Fibroblast of skin of left biceps (primary cell): ENCODE results near the gene PSKH1.
"Not testable (repeated sequence)": the region's sequence is repeated elsewhere in the genome, so short reads cannot be mapped to it uniquely, and the experiment has no call there.

Experiments
- DNase-seq, 2 experiments: peaks; one replicate each; pipeline ENCODE4 v3.0.0-alpha.2; 2013; ENCODE audit warnings: low read depth in 2 of 2

The PSKH1 gene

GRCh38 chr16:67924140-67924906, 31.3 kb downstream of the PSKH1 start:
- no peak for DNase-seq

GRCh38 chr16:67926181-67926750, 33.2 kb downstream of the PSKH1 start:
- no peak for DNase-seq

GRCh38 chr16:67927131-67927941, 34.3 kb downstream of the PSKH1 start:
- DNase-seq: no peak

GRCh38 chr16:67928147-67928546, 35.1 kb downstream of the PSKH1 start:
- no peak for DNase-seq

- no peak for DNase-seq
These were observed 35.7 kb downstream of the PSKH1 start for GRCh38 chr16:67928561-67929364.

GRCh38 chr16:67930191-67930590, 37.1 kb downstream of the PSKH1 start:
- DNase-seq: no peak

GRCh38 chr16:67930678-67931211, 37.7 kb downstream of the PSKH1 start:
- no peak for DNase-seq

GRCh38 chr16:67931712-67932461, 38.8 kb downstream of the PSKH1 start, which contains the start of gene CTRL:
CTRL (minus strand) TSS chr16:67931862; CDS start chr16:67931852, 10 bp downstream.
- no peak for DNase-seq

GRCh38 chr16:67932462-67932840, 39.4 kb downstream of the PSKH1 start:
- no peak for DNase-seq

- no peak for DNase-seq
These were observed 40.8 kb downstream of the PSKH1 start for GRCh38 chr16:67933805-67934204.

- DNase-seq: no peak
These were observed 41.4 kb downstream of the PSKH1 start for GRCh38 chr16:67934306-67935100.

- no peak for DNase-seq
These were observed 42.0 kb downstream of the PSKH1 start for GRCh38 chr16:67935101-67935401.

GRCh38 chr16:67935402-67936123, 42.5 kb downstream of the PSKH1 start:
- peak; percentile 57 to 69 for DNase-seq

GRCh38 chr16:67936124-67936879, 43.2 kb downstream of the PSKH1 start, which contains the start of gene PSMB10:
PSMB10 (minus strand) TSS chr16:67936850; CDS start chr16:67936749, 101 bp downstream.
- no peak for DNase-seq

- no peak for DNase-seq
These were observed 44.0 kb downstream of the PSKH1 start for GRCh38 chr16:67936880-67937605.

GRCh38 chr16:67937713-67938112, 44.7 kb downstream of the PSKH1 start:
- DNase-seq: not testable (repeated sequence)

- no peak for DNase-seq
These were observed 46.7 kb downstream of the PSKH1 start for GRCh38 chr16:67939507-67940445.
